DND-41 (cell line): ENCODE data around the gene ARHGAP26.

Source experiments
- EZH2 ChIP-seq: IDR thresholded peaks from 3 replicates; pipeline ENCODE4 v1.6.1; 2012; ENCODE audit warnings: borderline replicate concordance, low read depth, mild to moderate bottlenecking, moderate library complexity, low read length, inconsistent platforms; ENCODE audit not compliant: severe bottlenecking
- TF ChIP-seq, protein P1 (sequence below): IDR thresholded peaks from 2 replicates; pipeline ENCODE4 v1.5.1; 2012; ENCODE audit warnings: borderline replicate concordance, low read length, moderate library complexity, mild to moderate bottlenecking; ENCODE audit not compliant: poor library complexity, severe bottlenecking; ENCODE audit errors: extremely low read depth

DNA sequence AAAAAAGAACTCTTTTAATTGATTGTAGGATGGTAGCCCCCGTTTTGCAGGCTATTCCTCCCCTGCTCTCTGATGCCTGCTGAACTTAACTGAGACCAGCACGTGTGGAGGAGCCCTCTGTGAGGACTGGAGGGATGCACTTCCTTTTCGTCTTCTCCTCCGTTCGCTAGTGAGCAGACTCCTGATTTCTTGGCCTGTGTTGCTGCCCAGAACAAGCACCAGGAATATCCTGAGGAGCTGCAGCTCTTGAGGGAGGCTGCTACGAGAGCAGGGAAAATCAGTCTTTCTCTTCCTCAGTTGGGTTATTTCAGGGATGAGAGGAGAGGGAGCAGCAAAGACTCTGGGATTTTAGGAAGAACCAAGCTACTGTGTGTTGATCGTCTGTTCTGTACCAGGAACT lies 74.7 kb downstream of the ARHGAP26 start:
- TF ChIP-seq, protein P1, sequence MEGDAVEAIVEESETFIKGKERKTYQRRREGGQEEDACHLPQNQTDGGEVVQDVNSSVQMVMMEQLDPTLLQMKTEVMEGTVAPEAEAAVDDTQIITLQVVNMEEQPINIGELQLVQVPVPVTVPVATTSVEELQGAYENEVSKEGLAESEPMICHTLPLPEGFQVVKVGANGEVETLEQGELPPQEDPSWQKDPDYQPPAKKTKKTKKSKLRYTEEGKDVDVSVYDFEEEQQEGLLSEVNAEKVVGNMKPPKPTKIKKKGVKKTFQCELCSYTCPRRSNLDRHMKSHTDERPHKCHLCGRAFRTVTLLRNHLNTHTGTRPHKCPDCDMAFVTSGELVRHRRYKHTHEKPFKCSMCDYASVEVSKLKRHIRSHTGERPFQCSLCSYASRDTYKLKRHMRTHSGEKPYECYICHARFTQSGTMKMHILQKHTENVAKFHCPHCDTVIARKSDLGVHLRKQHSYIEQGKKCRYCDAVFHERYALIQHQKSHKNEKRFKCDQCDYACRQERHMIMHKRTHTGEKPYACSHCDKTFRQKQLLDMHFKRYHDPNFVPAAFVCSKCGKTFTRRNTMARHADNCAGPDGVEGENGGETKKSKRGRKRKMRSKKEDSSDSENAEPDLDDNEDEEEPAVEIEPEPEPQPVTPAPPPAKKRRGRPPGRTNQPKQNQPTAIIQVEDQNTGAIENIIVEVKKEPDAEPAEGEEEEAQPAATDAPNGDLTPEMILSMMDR: no peak
- no peak for TF ChIP-seq EZH2
